ENCODE measurements around the gene CCDC66.
"Not testable (repeated sequence)": the region's sequence is repeated elsewhere in the genome, so short reads cannot be mapped to it uniquely, and the experiment has no call there.

Gene CCDC66

DNA sequence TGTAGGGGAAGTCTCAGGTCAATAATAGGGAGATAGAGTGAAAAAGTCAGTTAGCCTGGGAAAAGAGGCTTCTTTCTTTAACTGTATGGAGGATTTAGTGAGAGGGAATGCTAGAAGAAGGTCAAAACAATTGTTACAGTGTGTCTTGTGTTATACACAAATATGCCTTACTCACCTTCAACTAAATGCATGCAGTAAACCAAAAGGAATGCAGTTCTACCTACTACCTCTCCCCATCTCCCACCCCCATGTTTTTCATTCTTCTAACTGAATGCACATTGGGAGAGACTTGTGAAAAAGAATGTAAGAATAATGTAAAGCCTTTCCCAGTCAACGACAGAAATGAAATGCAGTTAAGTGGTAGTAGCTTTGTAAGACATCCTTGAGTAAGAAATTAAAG, 33.8 kb downstream of the CCDC66 start:
- TF ChIP-seq, protein P1, sequence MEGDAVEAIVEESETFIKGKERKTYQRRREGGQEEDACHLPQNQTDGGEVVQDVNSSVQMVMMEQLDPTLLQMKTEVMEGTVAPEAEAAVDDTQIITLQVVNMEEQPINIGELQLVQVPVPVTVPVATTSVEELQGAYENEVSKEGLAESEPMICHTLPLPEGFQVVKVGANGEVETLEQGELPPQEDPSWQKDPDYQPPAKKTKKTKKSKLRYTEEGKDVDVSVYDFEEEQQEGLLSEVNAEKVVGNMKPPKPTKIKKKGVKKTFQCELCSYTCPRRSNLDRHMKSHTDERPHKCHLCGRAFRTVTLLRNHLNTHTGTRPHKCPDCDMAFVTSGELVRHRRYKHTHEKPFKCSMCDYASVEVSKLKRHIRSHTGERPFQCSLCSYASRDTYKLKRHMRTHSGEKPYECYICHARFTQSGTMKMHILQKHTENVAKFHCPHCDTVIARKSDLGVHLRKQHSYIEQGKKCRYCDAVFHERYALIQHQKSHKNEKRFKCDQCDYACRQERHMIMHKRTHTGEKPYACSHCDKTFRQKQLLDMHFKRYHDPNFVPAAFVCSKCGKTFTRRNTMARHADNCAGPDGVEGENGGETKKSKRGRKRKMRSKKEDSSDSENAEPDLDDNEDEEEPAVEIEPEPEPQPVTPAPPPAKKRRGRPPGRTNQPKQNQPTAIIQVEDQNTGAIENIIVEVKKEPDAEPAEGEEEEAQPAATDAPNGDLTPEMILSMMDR (IDR thresholded peaks at IDR 0.05) = no peak
- H3K27ac ChIP-seq = no peak overlapping the region
- H3K79me2 ChIP-seq = no peaks in the 10 kb centered on the region
- H3K4me3 ChIP-seq (ENCODE audit: low read depth, low read length) = no peak overlapping the region
- no peaks in the 10 kb centered on the region for H3K9me3 ChIP-seq (ENCODE audit: control insufficient read depth, low read length)
- no peak overlapping the region for H2AFZ ChIP-seq
- H3K4me1 ChIP-seq = no peaks in the 10 kb centered on the region
- no peaks in the 10 kb centered on the region for H3K27me3 ChIP-seq (ENCODE audit: control insufficient read depth, insufficient read depth, low read length)
- no peak overlapping the region for H3K4me2 ChIP-seq (ENCODE audit: low read length)
- no peak overlapping the region for H3K9ac ChIP-seq
- H3K36me3 ChIP-seq (ENCODE audit: control insufficient read depth, insufficient read depth, low read length) = no peaks in the 10 kb centered on the region

DNA sequence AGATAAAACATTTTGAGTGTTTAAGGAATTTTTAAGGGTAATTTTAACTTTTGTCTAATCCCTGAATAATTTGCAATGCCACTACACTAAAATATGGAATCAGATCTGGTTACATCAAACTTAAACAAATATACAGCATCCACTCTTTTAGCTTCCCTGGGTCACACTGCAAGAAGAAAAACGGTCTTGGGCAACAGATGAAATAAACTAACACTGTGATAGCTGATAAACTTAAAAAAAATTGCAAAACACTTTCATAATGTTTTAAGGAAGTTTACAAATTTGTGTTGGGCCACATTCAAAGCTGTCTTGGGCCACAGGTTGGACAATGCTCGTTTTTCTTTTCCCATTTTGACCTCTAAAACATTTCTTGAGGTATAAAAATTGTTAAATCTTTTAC, 34.3 kb downstream of the CCDC66 start:
- no peak overlapping the region for H3K4me3 ChIP-seq (ENCODE audit: low read depth, low read length)
- no peak overlapping the region for H2AFZ ChIP-seq
- TF ChIP-seq, protein P1 (IDR thresholded peaks at IDR 0.05) = no peak
- H3K27me3 ChIP-seq (ENCODE audit: control insufficient read depth, insufficient read depth, low read length) = no peaks in the 10 kb centered on the region
- no peak overlapping the region for H3K4me2 ChIP-seq (ENCODE audit: low read length)
- H3K9me3 ChIP-seq (ENCODE audit: control insufficient read depth, low read length) = no peaks in the 10 kb centered on the region
- H3K36me3 ChIP-seq (ENCODE audit: control insufficient read depth, insufficient read depth, low read length) = no peaks in the 10 kb centered on the region
- no peaks in the 10 kb centered on the region for H3K79me2 ChIP-seq
- no peaks in the 10 kb centered on the region for H3K4me1 ChIP-seq
- no peak overlapping the region for H3K27ac ChIP-seq
- no peak overlapping the region for H3K9ac ChIP-seq

DNA sequence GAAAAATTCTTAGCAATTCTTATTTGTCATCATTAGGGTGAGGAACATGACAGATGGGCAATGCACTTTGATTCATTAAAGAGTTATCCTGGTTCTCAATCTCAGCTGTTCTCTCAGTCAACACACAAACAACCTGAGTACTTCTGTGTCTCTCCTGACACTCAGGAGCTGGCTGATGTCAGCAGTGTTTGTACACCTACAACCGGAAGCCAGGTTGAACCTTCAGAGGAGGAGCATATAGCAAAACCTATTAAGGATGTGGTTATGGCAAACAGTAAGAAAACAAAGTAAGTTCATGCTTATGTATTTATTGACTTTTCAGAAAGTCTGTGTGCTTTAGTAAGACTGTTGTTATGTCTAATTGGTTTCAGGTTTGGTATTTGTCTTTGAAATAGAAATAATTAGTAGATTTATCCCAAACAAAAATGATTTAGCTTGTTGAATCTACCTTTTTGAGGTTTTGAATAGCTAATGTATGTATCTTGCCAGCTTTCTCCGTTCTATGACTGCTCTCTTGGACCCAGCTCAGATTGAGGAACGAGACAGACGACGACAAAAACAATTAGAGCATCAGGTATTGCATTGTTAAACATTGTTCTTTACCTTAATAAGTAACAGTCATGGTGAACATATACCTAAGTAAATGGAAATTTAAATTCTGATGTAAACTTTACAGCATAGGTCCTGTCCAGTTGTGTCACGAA, 36.6 kb downstream of the CCDC66 start:
- Histone ChIP-seq H3K79me2 (peaks cover 6% of the 10 kb centered on the region), H3K4me1 (no peaks in the 10 kb centered on the region), H3K9me3 (ENCODE audit: control insufficient read depth, low read length) (no peaks in the 10 kb centered on the region), H3K4me2 (ENCODE audit: low read length) (no peak overlapping the region), H3K9ac (no peak overlapping the region), H3K4me3 (ENCODE audit: low read depth, low read length) (no peak overlapping the region), H2AFZ (no peak overlapping the region), H3K27ac (no peak overlapping the region), H3K27me3 (ENCODE audit: control insufficient read depth, insufficient read depth, low read length) (no peaks in the 10 kb centered on the region), H3K36me3 (ENCODE audit: control insufficient read depth, insufficient read depth, low read length) (no peaks in the 10 kb centered on the region)
- TF ChIP-seq, protein P1 (IDR thresholded peaks at IDR 0.05) = no peak

DNA sequence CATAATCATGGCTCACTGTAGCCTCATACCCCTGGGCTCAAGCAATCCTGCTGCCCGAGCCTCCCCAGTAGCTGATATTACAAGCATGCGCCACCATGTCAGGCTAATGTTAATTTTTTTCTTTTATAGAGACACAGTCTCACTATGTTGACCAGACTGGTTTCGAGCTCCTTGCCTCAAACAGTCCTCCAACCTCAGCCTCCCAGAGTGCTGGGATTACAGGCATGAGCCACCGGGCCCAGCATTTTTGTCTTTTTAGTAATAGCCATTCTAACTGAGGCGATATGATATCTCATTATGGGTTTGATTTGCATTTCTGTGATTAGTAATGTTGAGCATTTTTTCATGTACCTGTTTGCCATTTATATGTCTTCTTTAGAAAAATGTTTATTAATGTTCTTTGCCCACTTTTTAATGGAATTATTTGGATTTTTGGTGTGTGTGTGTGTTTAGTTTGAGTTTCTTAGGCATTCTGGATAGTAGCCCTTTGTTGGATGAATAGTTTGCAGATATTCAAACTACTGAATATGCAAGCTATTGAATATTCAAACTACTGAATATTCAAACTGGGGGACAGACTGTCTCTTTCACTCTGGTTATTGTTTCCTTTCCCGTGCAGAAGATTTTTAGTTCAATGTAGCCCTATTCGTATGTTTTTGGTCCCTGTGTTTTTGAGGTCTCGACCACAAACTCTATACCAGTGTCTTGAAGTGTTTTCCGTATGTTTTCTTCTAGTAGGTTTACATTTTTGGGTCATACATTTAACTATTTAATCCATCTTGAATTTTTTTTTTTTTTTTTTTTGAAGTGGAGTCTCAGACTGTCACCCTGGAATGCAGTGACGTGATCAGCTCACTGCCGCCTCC, 39.2 kb downstream of the CCDC66 start:
- Histone ChIP-seq H3K4me3 (ENCODE audit: low read depth, low read length) (no peak overlapping the region), H3K79me2 (peaks cover 16% of the 10 kb centered on the region), H3K27me3 (ENCODE audit: control insufficient read depth, insufficient read depth, low read length) (no peaks in the 10 kb centered on the region), H3K36me3 (ENCODE audit: control insufficient read depth, insufficient read depth, low read length) (no peaks in the 10 kb centered on the region), H2AFZ (no peak overlapping the region), H3K27ac (no peak overlapping the region), H3K4me2 (ENCODE audit: low read length) (no peak overlapping the region), H3K9ac (no peak overlapping the region), H3K9me3 (ENCODE audit: control insufficient read depth, low read length) (no peaks in the 10 kb centered on the region), H3K4me1 (no peaks in the 10 kb centered on the region)
- TF ChIP-seq, protein P1 (IDR thresholded peaks at IDR 0.05) = no peak

DNA sequence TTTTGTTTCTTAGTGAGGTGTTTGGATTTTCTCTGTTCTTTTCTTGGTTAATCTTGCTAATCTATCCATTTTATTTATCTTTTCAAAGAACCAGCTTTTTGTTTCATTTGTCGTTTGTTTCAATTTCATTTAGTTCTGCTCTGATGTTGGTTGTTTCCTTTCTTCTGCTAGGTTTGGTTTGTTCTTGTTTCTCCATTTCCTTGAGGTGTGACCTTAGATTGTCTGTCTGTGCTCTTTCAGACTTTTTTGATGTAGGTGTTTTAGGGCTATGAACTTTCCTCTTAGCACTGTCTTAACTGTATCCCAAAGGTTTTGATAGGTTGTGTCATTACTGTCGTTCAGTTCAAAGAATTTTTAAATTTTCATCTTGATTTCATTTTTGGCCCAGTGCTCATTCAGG, 51.5 kb downstream of the CCDC66 start:
- H3K27ac ChIP-seq; H3K4me1 ChIP-seq; H3K36me3 ChIP-seq (ENCODE audit: control insufficient read depth, insufficient read depth, low read length); H3K4me3 ChIP-seq (ENCODE audit: low read depth, low read length); H3K27me3 ChIP-seq (ENCODE audit: control insufficient read depth, insufficient read depth, low read length); H3K4me2 ChIP-seq (ENCODE audit: low read length); H2AFZ ChIP-seq; H3K9me3 ChIP-seq (ENCODE audit: control insufficient read depth, low read length); H3K9ac ChIP-seq: not testable (repeated sequence)
- H3K79me2 ChIP-seq = peaks cover 31% of the 10 kb centered on the region
